HCT116 (cell line): Measurements from ENCODE around the gene JPT1. TPM values are rescaled to one million over a fixed set of nuclear protein-coding genes. Genes with fewer than 3 reads are reported as not detected.
"Not testable (repeated sequence)": the region's sequence is repeated elsewhere in the genome, so short reads cannot be mapped to it uniquely, and the experiment has no call there.

Source experiments
- ATAC-seq: fragments of 200-7000 bp; cut with Tn5 transposase; 2 replicates; pipeline ENCODE4 v1.9.1; 2020; ENCODE audit warnings: mild to moderate bottlenecking, moderate library complexity
- BruUV-seq: library from RNA; stranded (reverse); fragments of 400-500 nt; replicated peaks from 2 replicates; lab custom pipeline; 2021; lab: Mats Ljungman, UMichigan
- CTCF ChIA-PET: fragments of 300-600 bp; sonication (Branson Sonifier 250); formaldehyde crosslinking; loops from one replicate; lab custom pipeline; 2021; ENCODE audit warnings: antibody characterized with exemption; lab: Charles Lee
- POLR2A ChIA-PET: fragments of 300-600, 350-600 bp; sonication (Branson Sonifier 250); formaldehyde crosslinking; loops from one replicate; lab custom pipeline; 2021; ENCODE audit warnings: antibody characterized with exemption; lab: Charles Lee
- RAD21 ChIA-PET, 2 experiments: fragments of 300-600 bp; sonication (Branson Sonifier 250); formaldehyde crosslinking; loops; one replicate each; lab custom pipeline; 2023; ENCODE audit warnings: low total read pairs in 2 of 2; ENCODE audit not compliant: uncharacterized antibody in 2 of 2, unreplicated experiment in 2 of 2, low non-redundant PET in 1 of 2; lab: Charles Lee
- DNase-seq: peaks from one replicate; pipeline ENCODE4 v3.0.0-alpha.2; 2010; ENCODE audit warnings: low read depth, low spot score
- H2AFZ ChIP-seq: fragments of 200-600 bp; shearing (Covaris generic), sonication (generic); 2 replicates; pipeline ENCODE4 v1.6.1; 2017; ENCODE audit warnings: low read depth, mixed run types, mixed read lengths, antibody characterized with exemption, low read length; ENCODE audit not compliant: poor library complexity, severe bottlenecking
- H3K27ac ChIP-seq: 2 replicates; pipeline ENCODE4 v1.5.1; 2012; ENCODE audit warnings: low read depth, low read length
- H3K27me3 ChIP-seq: fragments of 200-600 bp; sonication (generic); 2 replicates; pipeline ENCODE4 v1.6.1; 2016; ENCODE audit warnings: mixed run types, low read length, mixed read lengths; ENCODE audit not compliant: insufficient read depth
- H3K36me3 ChIP-seq, 2 experiments: fragments of 200-500 bp in 1 of 2; fragments of 200-600 bp in 1 of 2; sonication (Bioruptor generic) in 1 of 2; sonication (generic) in 1 of 2; 2 replicates each; pipeline versions ENCODE4 v1.5.1 to v1.6.1; 2014 to 2016; ENCODE audit warnings: low read length in 2 of 2, inconsistent platforms in 1 of 2, mixed read lengths in 1 of 2, mixed run types in 1 of 2; ENCODE audit not compliant: insufficient read depth in 2 of 2, control insufficient read depth in 1 of 2
- H3K4me1 ChIP-seq, 2 experiments: fragments of 200-600 bp in 1 of 2; sonication (generic) in 1 of 2; 2 replicates each; pipeline versions ENCODE4 v1.5.1 to v1.6.1; 2012 to 2017; ENCODE audit warnings: low read length in 2 of 2, inconsistent platforms in 1 of 2, mild to moderate bottlenecking in 1 of 2, mixed read lengths in 1 of 2, mixed run types in 1 of 2, moderate library complexity in 1 of 2; ENCODE audit not compliant: insufficient read depth in 2 of 2, control insufficient read depth in 1 of 2
- H3K4me2 ChIP-seq: fragments of 200-600 bp; sonication (generic); 2 replicates; pipeline ENCODE4 v1.6.1; 2017; ENCODE audit warnings: mixed run types, low read length, mixed read lengths
- H3K4me3 ChIP-seq, 2 experiments: fragments of 200-600 bp in 1 of 2; sonication (generic) in 1 of 2; replicated peaks in 1 of 2; 2 replicates each; pipeline ENCODE4 v1.5.1; 2011 to 2016; ENCODE audit warnings: low read length in 2 of 2, control low read depth in 1 of 2, low read depth in 1 of 2, mild to moderate bottlenecking in 1 of 2, mixed read lengths in 1 of 2, mixed run types in 1 of 2
- H3K79me2 ChIP-seq: fragments of 200-600 bp; sonication (generic); 2 replicates; pipeline ENCODE4 v1.6.1; 2017; ENCODE audit warnings: mild to moderate bottlenecking, mixed run types, low read length, moderate library complexity, mixed read lengths; ENCODE audit not compliant: insufficient read depth
- H3K9ac ChIP-seq: fragments of 200-600 bp; sonication (generic); 2 replicates; pipeline ENCODE4 v1.6.1; 2016; ENCODE audit warnings: low read length, mixed read lengths
- H3K9me2 ChIP-seq: fragments of 200-600 bp; sonication (generic), shearing (Covaris generic); 2 replicates; pipeline ENCODE4 v1.6.1; 2017; ENCODE audit warnings: mixed run types, mild to moderate bottlenecking, moderate library complexity; ENCODE audit not compliant: insufficient read depth
- H3K9me3 ChIP-seq, 2 experiments: fragments of 200-500 bp in 1 of 2; fragments of 200-600 bp in 1 of 2; sonication (Bioruptor generic) in 1 of 2; sonication (generic) in 1 of 2; 2 replicates each; pipeline ENCODE4 v1.6.1; 2014 to 2017; ENCODE audit warnings: low read length in 2 of 2, mixed read lengths in 2 of 2, inconsistent platforms in 1 of 2, low read depth in 1 of 2, mild to moderate bottlenecking in 1 of 2, mixed run types in 1 of 2, moderate library complexity in 1 of 2; ENCODE audit not compliant: control insufficient read depth in 1 of 2, insufficient read depth in 1 of 2
- H4K20me1 ChIP-seq: fragments of 200-600 bp; sonication (generic), shearing (Covaris generic); 2 replicates; pipeline ENCODE4 v1.6.1; 2017; ENCODE audit warnings: mixed run types, mild to moderate bottlenecking, moderate library complexity; ENCODE audit not compliant: insufficient read depth
- POLR2AphosphoS5 ChIP-seq: IDR thresholded peaks from 2 replicates; pipeline ENCODE4 v1.6.1; 2011; ENCODE audit warnings: mild to moderate bottlenecking, low read depth, low read length, moderate library complexity
- ZNF274 ChIP-seq: fragments of 200-500 bp; sonication (Bioruptor generic); IDR thresholded peaks from 2 replicates; pipeline ENCODE4 v1.6.1; 2014; ENCODE audit warnings: mild to moderate bottlenecking, low read depth, low read length, inconsistent platforms
- intact Hi-C: fragments of 100-400 bp; cut with micrococcal nuclease; formaldehyde crosslinking; loops from 2 replicates; pipeline ENCODE4 v1.10.0; 2022
- total RNA-seq: library from RNA; stranded (reverse); gene quantifications from one replicate; pipeline ENCODE4 v1.2.1, GENCODE V29; 2021; ENCODE audit not compliant: unreplicated experiment

Gene JPT1
- total RNA-seq, 1 experiment from 2014 or later = 575 TPM

- CTCF ChIA-PET = no interaction called here
- intact Hi-C loops = no loop called here
Measured at GRCh38 chr17:75135452-75135851, 18.9 kb downstream of the JPT1 start.

GRCh38 chr17:75133607-75134347 is 20.5 kb downstream of the JPT1 start:
- TF ChIP-seq POLR2AphosphoS5 = peak; percentile 50
- RAD21 ChIA-PET = interaction anchor here in 1 of 2 experiments (1.6 kb wide), 1 partner anchor 20 kb away, joined by 3 read pairs; no protein-coding TSS in a partner anchor
- H3K4me3 ChIP-seq, ATAC-seq, H2AFZ ChIP-seq, H4K20me1 ChIP-seq, DNase-seq, H3K9me2 ChIP-seq, BruUV-seq, H3K9me3 ChIP-seq, intact Hi-C loops, H3K27me3 ChIP-seq: not testable (repeated sequence)
- POLR2A ChIA-PET = interaction anchor here (0.6 to 1.8 kb wide), 5 partner anchors 9 to 136 kb away, joined by 3 to 6 read pairs (median 3); no protein-coding TSS in a partner anchor
- H3K27ac ChIP-seq = peak overlapping the region; percentile 8
- peak overlapping the region; percentile 5 for H3K4me2 ChIP-seq
- peaks cover 50% of the 10 kb centered on the region for H3K79me2 ChIP-seq
- CTCF ChIA-PET = interaction anchor here (1.1 to 4.9 kb wide), 3 partner anchors 18 to 68 kb away, joined by 3 to 50 read pairs (median 4); no protein-coding TSS in a partner anchor
- peaks cover 15 to 45% of the 10 kb centered on the region in 2 experiments for H3K36me3 ChIP-seq
- peaks cover 23 to 55% of the 10 kb centered on the region in 2 experiments; a peak in 3 of 4 replicates for H3K4me1 ChIP-seq
- peak overlapping the region; percentile 17; the same call in 1 of the 2 replicates for H3K9ac ChIP-seq

More at GRCh38 chr17:75135452-75135851, 18.9 kb downstream of the JPT1 start:
- Histone ChIP-seq H3K4me1 (peaks cover 20 to 50% of the 10 kb centered on the region in 2 experiments; a peak in 3 of 4 replicates), H3K27ac (peak overlapping the region; percentile 1; the same call in 1 of the 2 replicates), H3K79me2 (peaks cover 48% of the 10 kb centered on the region), H3K4me2 (no peak overlapping the region), H3K36me3 (peaks cover 28 to 44% of the 10 kb centered on the region in 2 experiments), H3K27me3 (no peaks in the 10 kb centered on the region), H4K20me1 (peaks cover 9% of the 10 kb centered on the region; the same call in 1 of the 2 replicates), H3K9me2 (no peaks in the 10 kb centered on the region), H3K4me3 (no peak overlapping the region), H3K9ac (no peak overlapping the region), H3K9me3 (no peaks in the 10 kb centered on the region), H2AFZ (no peak overlapping the region)
- TF ChIP-seq ZNF274 = no peak
- no peak for ATAC-seq
- ChIA-PET POLR2A (interaction anchor here (1.2 kb wide), 1 partner anchor 10 kb away, joined by 3 read pairs; no protein-coding TSS in a partner anchor), RAD21 (no interaction called here)
- BruUV-seq = no TSS peak
- DNase-seq = no peak
